DMS153 (cell line): ENCODE data around the gene KSR1.

Experiments
- DNase-seq: peaks from one replicate; lab custom pipeline; 2025; lab: John Stamatoyannopoulos, UW

Gene KSR1

DNA sequence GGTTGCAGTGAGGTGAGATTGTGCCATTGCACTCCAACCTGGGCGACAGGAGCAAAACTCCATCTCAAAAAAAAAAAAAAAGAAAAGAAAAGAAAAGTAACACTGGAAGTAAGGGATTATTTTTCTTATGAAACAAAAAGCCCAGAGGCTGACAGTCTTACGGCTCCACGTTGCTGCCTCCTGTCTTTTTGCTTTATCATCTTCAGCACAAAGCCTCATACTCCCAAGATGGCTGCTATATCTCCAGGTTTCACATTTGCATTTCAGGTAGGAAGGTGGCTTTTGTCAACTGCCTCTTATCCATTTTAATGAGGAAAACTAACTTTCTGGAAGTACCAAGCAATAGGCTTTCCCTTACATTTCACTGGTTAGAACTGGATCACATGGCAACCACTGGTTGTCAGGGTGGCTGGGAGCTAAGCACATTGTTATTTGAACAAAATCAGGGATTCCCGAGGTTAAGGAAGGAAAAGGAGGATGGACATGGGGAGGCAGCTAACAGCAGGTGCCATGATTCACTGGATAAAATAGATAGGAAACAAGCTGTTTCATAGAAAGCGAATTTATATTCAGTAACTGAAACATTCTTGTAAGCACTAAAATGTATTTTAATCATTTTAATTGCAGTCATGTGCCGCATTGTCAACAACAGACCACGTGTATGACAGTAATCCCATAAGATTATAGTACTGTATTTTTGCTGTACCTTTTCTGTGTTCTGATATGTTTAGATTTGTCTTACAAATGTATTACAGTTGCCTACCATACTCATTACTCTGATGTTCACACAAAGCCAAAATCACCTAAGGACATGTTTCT lies 58.6 kb downstream of the KSR1 start:
- no peak for DNase-seq

DNA sequence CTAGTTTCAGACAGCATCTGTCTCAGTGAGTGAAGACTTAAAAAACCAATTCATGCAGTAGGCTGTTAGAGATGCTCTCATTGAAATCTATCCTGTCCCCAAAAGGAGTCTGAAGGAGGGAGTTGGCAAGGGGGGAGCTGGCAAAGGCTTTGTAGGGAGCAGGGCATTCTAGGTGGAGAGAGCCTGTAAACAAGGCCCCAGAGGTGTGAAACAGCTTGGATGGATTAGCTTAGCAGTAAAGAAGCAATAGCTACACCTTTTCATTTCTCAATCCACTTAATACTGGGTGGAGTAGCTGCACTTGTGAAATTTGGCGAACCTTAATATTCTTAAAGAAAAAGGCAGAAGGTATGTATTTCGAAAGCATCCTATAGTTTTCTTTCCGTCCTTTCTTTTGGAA lies 61.8 kb downstream of the KSR1 start:
- no peak for DNase-seq

- no peak for DNase-seq
These were observed 62.6 kb downstream of the KSR1 start for GRCh38 chr17:27518545-27519521.

DNA sequence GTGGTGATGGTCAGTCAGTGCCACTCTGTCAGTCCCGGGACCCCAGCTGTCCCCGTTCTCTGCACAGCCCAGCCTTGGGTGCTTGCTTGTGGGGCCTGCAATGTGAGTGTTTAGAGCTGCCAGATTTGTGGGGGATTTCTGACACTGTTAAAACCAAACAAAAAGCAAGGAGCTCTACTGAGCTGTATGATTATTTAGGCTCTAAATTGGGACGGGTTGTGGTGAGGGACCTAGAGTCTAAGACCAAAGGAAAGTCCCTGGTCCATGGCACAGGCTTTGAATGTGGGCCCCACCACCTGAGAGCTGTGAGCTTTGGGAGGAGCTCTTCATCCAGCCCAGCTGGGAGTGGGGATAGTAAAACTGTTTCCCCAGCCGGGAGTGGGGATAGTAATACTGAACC lies 63.3 kb downstream of the KSR1 start:
- DNase-seq, result no peak

DNA sequence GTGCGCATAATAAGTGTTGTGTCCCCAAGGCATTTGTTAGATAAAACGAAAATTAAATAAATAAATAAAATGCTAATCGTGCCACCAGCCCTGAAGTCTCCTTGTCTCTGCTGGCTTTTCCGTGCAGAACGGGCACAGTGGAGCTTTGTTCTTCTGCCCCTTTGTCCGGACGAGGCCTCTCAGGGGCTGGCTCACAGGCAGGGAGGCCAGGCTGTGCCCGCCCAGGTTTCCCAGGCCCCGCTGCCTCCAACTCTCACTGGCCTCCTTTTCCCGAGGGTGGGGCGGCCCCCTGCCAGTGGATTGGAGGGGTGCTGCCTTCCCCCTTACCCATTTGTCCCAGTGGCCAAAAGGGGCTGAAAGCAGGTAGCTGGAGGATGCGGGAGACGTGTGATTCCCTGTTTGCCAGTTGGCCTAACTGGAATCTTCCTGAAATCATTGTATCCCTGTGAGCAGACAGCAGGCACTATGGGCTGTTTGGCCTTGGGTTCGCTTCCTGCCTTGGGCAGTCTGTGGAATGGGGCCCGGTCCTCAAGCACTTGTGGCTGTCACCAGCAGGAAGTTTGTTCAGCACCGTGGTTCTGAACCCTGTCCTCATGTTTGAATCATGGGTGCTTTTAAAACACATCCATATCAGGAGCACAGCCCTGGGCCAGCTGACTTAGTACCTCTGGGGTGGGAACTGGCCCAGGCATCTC lies 64.4 kb downstream of the KSR1 start:
- DNase-seq, result no peak

GRCh38 chr17:27521281-27522027 lies 65.2 kb downstream of the KSR1 start:
- no peak for DNase-seq

DNA sequence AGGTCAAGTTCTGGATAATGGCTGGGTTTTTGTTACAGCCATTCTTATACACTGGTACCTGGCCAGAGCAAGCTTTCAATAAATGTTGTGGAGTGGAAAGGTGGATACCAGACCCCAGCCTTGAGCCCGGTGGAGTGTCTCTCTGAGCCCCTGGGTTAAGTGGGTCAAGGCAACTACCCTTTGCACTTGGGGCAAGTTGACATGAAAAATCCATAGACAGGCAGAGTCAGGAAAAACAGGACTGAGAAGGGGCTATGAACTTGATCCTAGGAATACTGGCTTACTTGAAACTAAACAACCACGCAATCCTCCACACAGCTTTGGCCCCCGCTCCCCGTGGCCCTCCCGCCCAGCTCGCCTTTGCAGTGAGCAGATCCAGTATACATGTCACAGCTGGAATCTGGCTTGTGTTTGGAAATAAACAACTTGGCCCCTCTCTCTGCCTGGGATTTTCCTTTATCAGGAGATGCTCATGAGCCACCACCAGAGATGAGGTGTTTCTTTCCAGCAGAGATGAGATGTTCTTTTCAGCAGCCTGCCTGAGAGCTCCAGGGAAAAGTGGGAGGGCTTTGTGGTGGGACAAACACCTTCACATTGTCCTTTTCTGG lies 65.9 kb downstream of the KSR1 start:
- no peak for DNase-seq

GRCh38 chr17:27523712-27524111 lies 67.5 kb downstream of the KSR1 start:
- no peak for DNase-seq

DNA sequence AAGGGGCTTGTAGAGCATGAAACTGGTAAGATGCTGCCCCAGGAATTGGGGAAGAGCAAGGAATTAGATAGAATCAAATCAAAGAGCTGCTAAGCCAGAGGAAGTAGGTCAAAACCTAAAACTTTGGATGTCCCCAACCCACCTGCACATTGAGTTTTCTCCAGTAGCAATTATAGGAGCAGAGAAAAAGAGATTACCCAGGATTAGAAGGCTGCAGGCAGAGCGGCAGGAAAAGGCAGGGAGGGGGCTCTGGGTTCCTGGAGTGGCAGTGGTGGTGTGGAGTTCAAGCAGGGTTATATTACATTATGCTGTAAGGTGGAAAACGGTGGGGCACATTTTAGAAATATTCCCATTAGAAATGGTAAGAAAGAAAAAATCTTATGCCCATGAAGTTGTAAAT lies 68.3 kb downstream of the KSR1 start:
- DNase-seq, result no peak

GRCh38 chr17:27525316-27525715 lies 69.1 kb downstream of the KSR1 start:
- DNase-seq, result no peak

DNA sequence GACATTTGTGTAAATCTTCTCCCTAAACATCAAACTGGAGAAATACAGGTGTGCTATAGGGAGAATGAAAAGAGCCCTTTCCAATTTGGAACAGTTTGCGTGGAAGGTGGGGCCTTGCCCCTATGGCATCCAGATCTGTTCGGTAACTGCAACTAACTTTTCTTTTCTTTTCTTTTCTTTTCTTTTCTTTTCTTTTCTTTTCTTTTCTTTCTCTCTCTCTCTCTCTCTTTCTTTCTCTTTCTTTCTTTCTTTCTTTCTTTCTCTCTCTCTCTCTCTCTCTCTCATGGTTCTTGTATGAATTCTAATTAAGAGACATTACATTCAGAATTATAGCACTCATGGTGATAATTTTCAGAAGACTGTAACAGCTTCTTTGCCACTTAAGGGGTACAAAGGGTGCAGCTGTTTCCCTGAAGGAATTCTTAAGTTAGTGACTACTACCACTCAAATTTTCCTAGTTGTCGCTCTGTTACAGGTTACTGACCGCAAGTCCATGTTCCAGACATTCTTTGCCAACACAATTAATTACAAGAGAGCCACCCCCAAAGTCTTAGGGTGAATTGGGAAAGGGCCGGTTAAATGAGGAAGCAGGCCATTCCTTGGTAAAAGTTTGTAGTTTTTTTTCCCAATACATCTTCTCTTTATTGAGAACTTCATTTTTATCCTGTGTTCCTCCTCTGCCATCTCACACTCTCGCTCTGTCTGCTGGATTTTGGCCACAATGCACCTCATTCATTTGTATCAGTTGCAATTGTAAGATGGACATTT lies 69.8 kb downstream of the KSR1 start:
- no peak for DNase-seq

DNA sequence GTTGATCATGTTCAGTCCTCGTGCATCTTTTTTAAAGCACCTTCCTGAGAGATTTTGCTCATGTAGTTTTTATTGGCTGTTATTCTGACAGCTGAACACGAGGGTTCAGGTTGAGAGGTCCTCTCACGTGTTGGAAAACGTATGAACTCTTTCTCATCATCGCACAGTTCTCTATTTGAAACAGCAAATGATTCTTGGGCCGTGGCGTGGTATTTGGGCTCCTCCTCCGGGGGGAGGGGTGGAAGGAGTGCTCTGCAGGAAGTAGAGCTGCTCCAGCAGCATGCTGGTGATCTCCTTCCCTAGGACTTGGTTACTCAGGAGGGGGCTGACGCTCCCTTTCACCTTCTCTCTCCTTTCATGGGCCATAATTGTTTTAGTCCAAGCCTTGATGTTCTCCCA lies 70.4 kb downstream of the KSR1 start:
- no peak for DNase-seq

GRCh38 chr17:27529230-27529796 lies 73.1 kb downstream of the KSR1 start:
- DNase-seq, result peak; percentile 50

GRCh38 chr17:27530764-27531391 lies 74.6 kb downstream of the KSR1 start:
- DNase-seq, result peak; percentile 89

GRCh38 chr17:27531469-27531961 lies 75.3 kb downstream of the KSR1 start:
- no peak for DNase-seq

DNA sequence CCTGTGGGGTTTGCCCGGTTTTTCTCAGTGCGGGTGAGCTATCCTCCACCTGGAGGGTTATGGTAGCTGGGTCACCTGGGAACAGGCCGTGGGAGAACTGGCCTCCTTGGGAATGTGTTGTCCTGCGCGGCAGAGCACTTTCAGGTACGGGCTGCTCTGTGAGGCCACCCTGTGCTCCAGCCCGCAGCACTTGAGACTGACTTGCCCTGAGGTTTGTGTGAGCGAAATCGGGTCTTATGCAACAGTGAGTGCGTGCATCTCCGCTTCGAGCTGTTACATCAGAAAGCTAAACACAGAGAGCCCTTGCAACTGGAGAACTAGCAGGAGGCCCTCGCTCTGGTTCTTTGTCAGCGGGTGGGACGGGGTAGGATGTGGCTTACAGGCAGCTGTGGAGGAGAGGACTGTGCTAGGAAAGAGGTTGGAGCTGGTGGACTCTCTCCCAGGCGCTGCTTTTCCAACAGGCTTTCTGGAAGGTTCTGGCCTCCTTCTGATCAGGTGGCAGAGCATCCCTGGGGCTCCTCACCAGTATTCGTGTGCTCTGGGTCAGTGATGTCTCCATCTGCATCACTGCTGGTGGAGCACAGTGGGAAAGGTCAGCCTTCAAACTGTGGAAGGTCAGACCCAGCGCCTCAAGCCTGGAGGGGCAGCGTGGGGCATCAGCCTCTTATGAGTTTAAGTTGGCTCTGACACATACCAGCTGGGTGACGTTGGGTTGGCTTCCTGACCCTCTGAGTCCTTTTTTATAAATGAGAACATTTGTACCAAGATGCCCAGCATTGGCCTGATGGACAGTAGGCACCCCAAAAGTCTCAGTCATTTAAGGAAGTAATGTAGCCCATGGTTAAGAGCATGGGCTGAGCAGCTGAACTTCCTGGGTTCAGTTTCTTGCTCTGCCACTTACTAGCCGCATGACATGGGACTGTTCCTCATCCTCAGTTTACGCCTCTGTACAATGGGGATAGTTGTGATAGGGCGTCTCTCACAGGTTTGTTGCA lies 76.3 kb downstream of the KSR1 start:
- DNase-seq, result no peak

DNA sequence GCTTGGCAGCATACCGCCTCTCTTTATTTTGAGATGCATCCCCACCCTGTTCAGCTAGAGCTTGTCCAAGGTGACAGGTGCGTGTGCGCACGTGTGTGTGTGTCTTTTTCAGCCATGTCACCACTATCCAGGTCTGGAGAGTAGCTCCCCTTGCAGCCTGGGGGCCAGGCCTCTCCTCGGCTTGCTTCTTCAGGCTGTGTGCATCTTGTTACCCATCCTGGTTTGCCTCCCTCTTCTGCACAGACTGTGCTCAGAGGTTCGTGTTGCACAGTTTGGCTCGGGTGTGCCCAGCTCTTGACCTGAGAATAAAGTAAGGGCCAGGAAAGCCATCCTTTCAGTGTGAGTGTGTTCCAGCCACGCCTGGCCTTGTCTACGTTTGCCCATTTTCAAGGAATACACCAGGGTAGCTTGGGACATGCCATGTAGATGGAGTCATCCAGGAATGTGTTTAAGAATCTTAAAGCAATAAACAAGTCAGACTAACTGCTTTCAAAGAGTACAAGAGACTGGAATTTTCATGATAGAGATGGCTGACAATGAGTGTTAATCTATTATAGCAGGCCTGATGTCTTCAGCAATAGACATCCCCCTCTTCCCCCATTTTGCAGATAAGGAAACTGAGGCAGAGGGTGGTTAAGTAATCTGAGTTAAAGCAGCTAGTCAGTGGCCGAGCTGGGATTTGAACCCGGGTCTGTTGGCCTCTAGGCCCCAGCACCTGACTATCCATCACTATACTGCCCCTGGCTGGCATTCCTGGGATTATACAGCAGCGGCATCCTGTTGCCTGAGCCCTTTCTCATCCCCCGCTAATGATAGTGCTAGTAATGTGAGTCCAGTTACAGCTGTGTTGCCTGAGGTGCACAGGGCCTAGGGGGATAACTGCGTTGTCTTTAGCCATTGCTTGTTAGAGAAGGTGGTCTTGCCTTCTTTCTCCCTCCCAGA lies 77.9 kb downstream of the KSR1 start:
- no peak for DNase-seq
